GM21423 (cell line): Measurements from ENCODE around the gene ACTL10.
"Not testable (repeated sequence)": the region's sequence is repeated elsewhere in the genome, so short reads cannot be mapped to it uniquely, and the experiment has no call there.

ENCODE experiments used
- ATAC-seq: cut with Tn5 transposase; IDR thresholded peaks from one replicate; pipeline ENCODE4 v1.9.1; 2021; ENCODE audit warnings: mild to moderate bottlenecking, moderate library complexity; ENCODE audit not compliant: unreplicated experiment

The ACTL10 gene

DNA sequence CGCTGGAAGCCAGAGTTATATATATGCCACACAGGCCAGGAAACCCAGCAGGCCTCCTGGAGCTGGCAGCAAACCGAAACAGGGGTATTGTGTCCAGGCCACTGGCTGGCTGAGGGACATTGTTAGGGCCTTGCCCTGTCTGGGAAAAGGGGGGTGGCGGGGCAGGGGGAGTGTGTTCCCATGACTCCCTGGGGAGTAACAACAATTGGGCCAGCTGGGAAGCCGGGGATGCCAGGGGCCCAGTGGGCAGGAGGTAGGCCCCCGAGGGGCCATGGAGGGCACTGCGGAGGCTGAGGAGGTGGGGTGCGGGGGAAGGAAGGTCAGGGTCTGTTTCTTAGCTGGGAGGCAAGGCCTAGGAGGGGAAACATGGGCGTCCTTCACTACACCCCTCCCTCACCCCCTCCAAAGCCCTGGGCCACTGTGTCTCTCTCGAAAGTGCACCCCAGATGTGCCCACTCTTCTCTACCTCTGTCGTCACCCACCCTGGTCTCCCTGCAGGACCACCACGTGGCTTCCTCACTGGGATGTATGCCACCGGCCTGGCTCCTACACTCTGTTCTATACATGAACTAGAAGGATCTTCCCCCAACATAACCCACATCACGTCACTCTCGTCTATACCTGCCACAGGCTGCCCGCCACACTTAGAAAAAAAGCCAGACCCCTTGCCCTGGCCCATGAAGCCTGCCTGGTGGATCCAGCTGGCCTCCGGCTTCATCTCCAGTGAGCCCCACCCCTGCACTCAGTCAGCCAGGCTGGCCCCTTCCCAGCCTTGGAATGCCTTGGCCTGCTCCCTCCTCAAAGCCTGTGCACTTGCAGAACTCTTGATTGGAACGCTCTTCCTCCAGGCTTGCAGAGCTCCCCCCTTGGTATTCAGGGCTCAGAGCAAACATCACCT is 27.2 kb downstream of the ACTL10 start:
- no peak for ATAC-seq

DNA sequence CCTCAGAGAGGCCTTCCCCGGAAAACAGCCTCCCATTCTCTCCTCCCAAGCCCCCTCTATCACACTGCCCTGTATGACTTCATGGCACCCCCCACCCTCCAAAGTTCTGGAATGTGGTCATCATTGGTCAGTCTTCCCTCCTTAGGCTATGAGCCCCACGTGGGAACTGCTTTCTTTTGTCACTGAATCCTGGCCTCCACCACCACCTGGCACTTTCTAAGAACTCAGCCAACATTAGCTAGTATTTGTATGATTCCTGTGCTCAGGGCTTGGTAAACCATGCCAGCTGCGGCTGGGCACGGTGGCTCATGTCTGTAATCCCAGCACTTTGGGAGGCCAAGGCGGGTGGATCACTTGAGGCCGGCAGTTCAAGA is 27.9 kb downstream of the ACTL10 start:
- no peak for ATAC-seq

DNA sequence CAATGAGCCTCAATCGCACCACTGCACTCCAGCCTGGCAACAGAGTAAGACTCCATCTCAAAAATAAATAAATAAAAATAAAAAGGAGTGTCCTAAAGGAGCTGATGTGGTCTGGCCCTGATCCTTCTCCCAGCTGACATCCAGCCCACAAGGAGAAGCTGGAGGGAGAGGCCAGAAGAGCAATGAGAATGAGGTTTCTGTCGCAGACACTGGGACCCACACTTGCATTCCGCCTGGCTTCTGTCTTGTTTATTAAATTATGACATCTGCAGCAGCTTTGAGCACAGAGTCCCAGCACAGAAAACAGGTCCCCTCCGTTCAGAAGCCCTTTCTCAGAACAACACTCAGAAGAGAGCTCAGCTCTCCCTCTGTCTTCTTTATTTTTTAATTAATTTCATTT is 29.7 kb downstream of the ACTL10 start:
- no peak for ATAC-seq

DNA sequence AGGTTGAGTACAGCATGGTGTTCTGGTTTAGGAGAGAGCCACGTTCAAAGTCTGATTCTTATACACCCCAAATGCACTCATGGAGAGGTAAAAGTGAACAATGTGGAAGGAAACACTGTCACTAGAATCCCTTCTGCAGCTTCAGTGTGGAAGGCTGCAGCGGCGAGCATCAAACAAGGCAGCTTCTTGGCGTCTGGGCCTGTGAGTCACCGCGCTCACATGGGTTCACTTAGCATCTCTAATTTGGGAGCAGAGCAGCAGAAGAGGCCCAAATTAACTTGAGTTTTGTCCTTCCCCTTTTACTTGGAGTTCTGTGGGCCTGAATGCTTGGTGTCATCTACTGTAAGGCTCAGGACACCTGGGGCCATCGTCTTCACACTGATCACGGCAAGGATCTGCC is 30.4 kb downstream of the ACTL10 start:
- ATAC-seq, result no peak

DNA sequence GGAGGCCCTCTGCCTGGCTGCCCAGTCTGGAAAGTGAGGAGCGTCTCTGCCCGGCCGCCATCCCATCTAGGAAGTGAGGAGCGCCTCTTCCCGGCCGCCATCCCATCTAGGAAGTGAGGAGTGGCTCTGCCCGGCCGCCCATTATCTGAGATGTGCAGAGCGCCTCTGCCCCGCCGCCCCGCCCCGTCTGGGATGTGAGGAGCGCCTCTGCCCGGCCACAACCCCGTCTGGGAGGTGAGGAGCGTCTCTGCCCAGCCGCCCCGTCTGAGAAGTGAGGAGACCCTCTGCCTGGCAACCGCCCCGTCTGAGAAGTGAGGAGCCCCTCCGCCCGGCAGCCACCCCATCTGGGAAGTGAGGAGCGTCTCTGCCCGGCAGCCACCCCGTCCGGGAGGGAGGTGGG is 32.2 kb downstream of the ACTL10 start:
- not testable (repeated sequence) for ATAC-seq

DNA sequence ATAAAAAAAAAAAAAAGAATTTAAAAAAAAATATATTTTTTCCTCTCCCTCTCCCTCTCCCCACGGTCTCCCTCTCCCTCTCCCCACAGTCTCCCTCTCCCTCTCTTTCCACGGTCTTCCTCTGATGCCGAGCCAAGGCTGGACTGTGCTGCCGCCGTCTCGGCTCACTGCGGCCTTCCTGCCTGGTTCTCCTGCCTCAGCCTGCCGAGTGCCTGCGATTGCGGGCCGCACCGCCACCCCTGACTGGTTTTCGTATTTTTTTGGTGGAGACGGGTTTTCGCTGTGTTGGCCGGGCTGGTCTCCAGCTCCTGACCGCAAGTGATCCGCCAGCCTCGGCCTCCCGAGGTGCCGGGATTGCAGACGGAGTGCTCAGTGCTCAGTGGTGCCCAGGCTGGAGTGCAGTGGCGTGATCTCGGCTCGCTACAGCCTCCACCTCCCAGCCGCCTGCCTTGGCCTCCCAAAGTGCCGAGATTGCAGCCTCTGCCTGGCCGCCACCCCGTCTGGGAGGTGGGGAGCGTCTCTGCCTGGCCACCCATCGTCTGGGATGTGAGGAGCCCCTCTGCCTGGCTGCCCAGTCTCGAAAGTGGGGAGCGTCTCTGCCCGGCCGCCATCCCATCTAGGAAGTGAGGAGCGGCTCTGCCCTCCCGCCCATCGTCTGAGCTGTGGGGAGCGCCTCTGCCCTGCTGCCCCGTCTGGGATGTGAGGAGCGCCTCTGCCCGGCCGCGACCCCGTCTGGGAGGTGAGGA is 34.1 kb downstream of the ACTL10 start:
- ATAC-seq, result not testable (repeated sequence)

DNA sequence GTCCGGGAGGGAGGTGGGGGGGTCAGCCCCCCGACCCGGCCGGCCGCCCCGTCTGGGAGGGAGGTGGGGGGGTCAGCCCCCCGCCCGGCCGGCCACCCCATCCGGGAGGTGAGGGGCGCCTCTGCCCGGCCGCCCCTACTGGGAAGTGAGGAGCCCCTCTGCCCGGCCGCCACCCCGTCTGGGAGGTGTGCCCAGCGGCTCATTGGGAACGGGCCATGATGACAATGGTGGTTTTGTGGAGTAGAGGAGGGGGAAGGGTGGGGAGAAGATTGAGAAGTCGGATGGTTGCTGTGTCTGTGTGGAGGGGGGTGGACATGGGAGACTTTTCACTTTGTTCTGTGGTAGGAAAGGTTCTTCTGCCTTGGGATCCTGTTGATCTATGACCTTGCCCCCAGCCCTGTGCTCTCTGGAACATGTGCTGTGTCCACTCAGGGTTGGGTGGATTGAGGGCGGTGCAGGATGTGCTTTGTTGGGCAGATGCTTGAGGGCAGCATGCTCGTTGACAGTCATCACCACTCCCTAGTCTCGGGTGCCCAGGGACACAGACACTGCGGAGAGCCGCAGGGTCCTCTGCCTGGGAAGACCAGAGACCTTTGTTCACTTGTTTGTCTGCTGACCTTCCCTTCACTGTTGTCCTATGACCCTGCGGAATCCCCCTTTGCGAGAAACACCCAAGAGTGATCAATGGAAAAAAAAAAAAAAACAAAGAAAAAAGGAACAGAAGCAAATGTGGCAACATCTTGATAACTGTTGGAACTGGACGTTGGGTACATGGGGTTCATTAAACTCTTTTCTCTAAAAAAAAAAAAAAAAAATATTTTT is 35.1 kb downstream of the ACTL10 start:
- no peak for ATAC-seq

DNA sequence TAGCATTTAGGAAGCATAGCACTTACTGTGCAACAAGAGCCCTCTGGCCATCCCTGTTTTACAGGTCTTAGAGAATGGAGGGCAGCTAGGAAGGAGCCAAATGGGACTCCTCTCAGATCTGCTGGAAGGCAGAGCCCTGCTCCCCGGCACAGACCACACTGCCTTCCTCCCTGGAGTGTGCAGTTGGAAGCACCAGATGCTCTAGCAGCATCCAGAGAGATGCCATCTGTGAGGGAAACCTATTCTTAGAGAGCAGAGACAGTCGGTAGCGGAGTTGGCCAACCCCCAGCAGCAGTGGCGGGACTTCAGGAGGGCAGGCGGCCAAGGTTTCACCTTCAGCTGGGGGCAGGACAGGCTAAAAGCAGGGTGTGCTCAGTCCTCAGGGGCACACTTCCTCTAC is 36.1 kb downstream of the ACTL10 start:
- ATAC-seq, result no peak

DNA sequence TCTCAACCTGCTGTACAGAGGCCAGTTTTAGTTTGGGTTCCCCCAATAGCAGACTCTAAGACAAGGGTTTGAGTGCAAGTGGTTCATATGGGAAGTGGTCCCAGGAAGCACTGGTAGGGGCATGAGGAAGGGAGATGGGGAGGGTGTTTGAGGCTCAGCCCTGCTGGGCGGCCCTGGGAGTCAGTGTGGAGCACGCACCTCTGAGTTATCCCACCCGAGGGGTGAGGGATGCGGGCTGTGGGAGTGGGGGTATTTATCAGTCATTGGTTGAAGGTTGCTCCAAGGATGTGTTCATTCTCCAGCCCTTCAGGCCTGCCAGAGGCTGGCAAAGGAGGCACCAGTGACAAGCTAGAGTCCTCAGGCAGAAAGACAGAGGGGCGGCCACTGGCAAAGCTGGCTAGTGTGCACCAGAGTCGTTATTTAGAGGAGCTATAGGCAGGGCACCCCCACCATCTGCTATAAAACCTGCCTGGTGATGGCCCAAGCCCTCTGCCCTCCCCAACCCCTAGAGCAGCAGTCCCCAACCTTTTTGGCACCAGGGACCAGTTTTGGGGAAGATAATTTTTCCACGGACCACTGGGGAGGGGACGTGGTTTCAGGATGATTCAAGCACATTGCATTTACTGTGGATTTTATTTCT is 36.9 kb downstream of the ACTL10 start:
- no peak for ATAC-seq

DNA sequence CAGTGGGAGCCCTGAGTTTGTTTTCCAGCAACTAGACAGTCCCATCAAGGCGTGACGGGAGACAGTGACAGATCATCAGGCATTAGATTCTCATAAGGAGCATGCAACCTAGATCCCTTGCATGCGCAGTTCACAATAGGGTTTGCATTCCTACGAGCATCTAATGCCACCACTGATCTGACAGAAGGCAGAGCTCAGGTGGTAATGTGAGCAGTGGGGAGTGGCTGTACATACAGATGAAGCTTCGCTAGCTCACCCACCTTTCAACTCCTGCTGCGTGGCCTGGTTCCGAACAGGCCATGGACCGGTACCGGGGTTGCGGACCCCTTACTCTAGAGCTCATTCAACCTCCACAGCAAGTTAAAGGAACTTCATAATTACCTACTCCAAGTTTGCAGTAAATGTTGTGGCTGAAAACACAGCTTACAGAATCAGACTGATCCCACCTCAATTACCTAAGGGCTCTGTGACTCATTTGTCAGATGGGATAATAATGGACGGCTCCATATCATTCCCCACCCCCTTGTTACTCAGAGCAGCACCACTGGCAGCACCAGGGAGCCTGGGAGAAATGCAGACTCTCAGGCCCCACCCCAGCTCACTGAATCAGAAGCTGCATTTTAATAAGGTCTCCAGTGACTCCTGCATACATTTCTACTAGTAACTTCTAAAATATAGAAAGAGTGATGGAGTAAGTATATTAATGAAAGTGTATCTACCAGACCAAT is 37.6 kb downstream of the ACTL10 start:
- ATAC-seq, result no peak

DNA sequence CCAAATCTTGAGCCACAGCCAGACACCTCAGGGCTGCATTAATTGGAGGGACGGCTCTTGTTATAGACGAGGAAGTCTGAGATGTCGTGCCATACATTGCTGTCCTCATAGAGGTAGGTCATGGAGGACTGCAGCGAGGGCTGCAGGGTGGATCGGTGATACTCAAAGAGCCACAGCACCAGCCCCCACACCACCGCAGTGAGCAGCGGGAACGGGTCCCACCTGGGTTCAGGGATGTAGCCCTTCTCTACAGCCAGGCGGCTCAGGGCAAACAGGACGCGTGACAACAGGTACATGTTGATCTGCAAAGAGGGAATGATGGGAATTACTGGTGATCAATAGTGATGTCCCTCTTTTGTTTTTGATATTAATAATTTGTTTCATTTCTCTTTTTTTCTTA is 40.9 kb downstream of the ACTL10 start:
- ATAC-seq, result no peak

DNA sequence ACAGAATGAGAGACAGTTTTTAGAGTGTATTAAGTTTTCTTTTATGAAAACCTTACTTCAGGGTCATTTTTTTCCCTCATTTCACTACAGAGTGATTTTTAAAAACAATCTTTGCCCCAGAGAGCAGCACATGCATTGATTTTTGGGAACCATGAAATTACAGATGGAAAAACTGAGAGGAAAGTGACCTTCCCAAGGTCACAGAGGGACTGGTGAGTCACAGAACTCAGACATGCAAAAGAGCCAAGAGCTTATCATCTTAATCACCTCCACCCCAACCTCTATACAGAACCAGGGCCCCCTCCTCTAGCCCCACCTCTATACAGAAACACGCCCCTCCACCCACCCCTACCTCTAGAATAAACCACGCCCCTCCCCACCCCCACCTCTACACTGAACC is 42.7 kb downstream of the ACTL10 start:
- no peak for ATAC-seq

DNA sequence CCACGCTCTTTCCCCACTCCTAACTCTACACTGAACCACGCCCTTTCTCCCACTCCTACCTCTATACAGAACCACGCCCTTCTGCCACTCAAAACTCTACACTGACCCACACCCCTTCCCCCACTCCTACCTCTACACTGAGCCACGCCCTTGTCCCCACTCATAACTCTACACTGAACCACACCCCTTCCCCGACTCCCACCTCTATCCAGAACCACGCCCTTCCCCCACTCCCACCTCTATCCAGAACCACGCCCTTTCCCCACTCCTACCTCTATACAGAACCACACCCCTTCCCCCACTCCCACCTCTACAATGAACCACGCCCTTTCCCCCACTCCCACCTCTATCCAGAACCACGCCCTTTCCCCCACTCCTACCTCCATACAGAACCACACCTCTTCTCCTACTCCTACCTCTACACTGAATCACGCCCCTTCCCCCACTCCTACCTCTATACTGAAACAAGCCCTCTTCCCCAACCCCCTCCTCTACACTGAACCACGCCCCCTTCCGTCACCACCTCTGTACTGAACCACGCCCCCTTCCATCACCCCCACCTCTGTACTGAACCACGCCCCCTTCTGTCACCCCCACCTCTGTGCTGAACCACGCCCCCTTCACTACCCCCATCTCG is 43.3 kb downstream of the ACTL10 start:
- no peak for ATAC-seq

DNA sequence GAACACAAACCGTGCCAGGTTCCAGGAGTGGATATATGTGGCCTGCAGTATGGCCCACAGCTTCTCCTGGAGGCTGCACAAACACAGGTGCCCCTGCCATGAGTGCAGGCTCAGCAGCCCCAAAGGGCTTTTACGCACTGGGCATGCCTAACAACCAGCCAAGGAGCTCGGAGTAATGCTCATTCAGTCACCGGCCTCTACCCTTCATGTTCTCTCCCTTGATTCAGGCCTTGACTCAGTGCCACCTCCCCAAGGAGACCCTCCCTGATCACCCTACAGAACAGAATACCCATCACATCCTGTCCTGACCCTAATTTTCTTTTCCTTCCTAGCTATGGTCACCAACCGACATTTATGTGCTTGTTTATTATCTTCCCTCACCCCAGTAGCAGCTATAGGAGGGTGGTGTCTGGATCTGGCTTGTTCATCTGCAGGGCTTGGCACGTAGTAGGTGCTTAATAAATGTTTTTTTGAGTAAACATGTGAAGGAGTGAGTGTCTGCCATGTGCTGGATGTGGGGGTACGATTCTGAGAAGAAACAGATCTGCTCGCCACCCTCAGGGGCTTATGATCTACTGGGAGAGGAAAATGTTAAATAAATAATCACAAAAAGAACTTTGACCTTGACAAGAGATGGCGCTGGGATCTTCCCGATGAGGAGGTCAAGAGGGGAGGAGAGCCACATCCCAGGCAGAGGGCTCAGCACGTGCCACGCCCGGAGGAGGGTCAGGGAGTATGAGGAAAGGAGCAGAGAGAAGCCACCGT is 44.1 kb downstream of the ACTL10 start:
- ATAC-seq, result no peak

DNA sequence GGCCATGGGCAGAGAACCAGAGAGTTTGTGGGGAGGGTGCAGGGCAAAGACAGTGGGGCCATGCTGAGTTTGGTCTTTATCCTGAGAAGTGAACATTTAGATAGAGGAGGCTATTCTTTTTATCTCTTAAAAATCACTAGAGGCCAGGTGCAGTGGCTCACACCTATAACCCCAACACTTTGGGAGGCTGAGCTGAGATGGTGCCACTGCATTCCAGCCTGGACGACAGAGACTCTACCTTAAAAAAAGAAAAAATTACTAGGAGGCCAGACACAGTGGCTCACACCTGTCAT is 44.6 kb downstream of the ACTL10 start:
- ATAC-seq, result no peak

DNA sequence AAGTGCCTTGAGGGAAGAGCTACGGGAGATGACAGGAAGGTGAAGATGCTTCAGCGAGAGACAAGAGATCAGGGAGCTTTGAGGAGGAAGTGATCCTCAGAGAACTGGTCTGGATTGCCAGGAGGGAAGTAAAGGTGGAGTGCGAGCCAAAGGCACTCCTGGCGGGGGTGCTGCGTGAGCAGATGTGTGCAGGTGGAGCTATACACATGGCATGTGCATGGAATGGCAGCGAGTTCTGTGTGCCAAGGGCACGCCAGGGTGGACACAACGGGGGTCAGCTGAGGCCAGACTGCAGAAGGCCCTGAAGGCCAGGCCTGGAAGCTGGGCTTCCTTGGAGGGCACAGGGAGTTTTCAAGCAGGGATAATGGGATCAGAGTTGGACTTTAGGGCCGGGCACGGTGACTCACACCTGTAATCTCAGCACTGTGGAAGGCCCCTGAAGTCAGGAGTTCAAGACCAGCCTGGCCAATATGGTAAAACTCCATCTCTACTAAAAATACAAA is 47.2 kb downstream of the ACTL10 start:
- ATAC-seq, result no peak

DNA sequence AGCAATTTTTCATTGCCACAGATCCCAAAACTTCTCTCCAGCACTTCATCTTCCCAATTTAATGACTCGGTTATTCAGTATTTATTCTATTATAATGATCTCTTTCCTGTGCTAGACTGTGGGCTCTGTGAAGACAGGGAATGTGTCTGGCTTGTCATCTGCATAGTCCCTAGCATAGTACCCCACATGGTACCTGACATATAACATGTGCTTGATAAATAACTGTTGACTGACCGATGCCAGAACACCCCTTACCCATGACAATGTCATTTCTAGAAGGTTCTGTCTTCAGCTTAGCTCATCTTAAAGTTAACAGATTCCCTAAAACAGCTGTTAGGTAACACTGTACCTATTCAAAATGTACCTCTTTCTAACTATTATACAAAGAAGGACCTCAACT is 49.8 kb downstream of the ACTL10 start:
- no peak for ATAC-seq
